Activated CD4-positive, alpha-beta T cell treated with anti-CD3 and anti-CD28 coated beads, Interleukin-2, amount 10 ng/mL, durations not matched to agents 7 days and 5 days (primary cell): ENCODE data around the gene GPR39. TPM values are rescaled to one million over a fixed set of nuclear protein-coding genes. Genes with fewer than 3 reads are reported as not detected.

Experiments
- CTCF ChIA-PET: fragments of 350-600 bp; sonication (Branson Sonifier 250); formaldehyde crosslinking; loops from one replicate; lab custom pipeline; 2021; ENCODE audit warnings: antibody characterized with exemption; lab: Charles Lee
- POLR2A ChIA-PET: fragments of 350-600 bp; sonication (Branson Sonifier 250); formaldehyde crosslinking; loops from one replicate; lab custom pipeline; 2021; ENCODE audit warnings: antibody characterized with exemption; lab: Charles Lee
- DNase-seq: peaks from one replicate; pipeline ENCODE4 v3.0.0-alpha.2; 2020
- H3K27ac Mint-ChIP-seq: one replicate; pipeline ENCODE4 v1.8.0; 2021; ENCODE audit warnings: mild to moderate bottlenecking, moderate library complexity, mixed read lengths
- H3K27me3 Mint-ChIP-seq: one replicate; pipeline ENCODE4 v1.8.0; 2021; ENCODE audit warnings: mixed read lengths
- H3K36me3 Mint-ChIP-seq: one replicate; pipeline ENCODE4 v1.8.0; 2021; ENCODE audit warnings: low read depth, mixed read lengths
- H3K4me1 Mint-ChIP-seq: one replicate; pipeline ENCODE4 v1.8.0; 2021; ENCODE audit warnings: mixed read lengths
- H3K4me3 Mint-ChIP-seq: one replicate; pipeline ENCODE4 v1.8.0; 2021; ENCODE audit warnings: mild to moderate bottlenecking, moderate library complexity, mixed read lengths
- H3K9me3 Mint-ChIP-seq: one replicate; pipeline ENCODE4 v1.8.0; 2021; ENCODE audit warnings: mixed read lengths
- total RNA-seq, 2 experiments: library from RNA; stranded (reverse); gene quantifications; one replicate each; pipeline ENCODE4 v1.2.3, GENCODE V29; 2021

Gene GPR39
- total RNA-seq, 2 experiments from 2014 or later = not detected

- DNase-seq = no peak
- Mint-ChIP-seq H3K4me1 (no peaks in the 10 kb centered on the region), H3K27ac (no peak overlapping the region), H3K4me3 (no peak overlapping the region), H3K27me3 (no peaks in the 10 kb centered on the region), H3K36me3 (no peaks in the 10 kb centered on the region), H3K9me3 (no peaks in the 10 kb centered on the region)
- ChIA-PET POLR2A (no interaction called here), CTCF (interaction anchor here (0.6 to 0.7 kb wide), 4 partner anchors 311 to 1478 kb away, joined by 3 to 4 read pairs (median 4); no protein-coding TSS in a partner anchor)
These were observed 181.2 kb downstream of the GPR39 start for GRCh38 chr2:132597831-132598230.

DNA sequence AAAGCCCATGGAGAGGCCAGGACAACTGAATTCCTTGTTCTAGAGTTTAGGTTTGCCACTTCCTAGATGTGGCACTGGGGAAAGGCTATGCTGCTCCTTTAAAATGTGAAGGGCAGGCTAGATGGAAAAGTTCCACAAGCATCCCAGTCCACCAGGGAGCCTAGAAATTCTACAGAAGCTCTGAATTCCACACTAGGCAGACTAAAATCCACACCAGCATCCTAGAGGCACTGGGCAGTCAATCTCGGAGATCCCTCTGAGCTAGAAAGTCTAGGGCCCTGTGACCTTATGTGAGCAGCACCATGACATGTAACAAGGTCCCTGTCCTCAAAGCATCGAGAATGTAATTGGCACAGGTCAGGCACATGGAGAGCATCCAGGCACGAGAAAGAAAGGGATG is 181.9 kb downstream of the GPR39 start:
- Mint-ChIP-seq H3K4me1 (no peaks in the 10 kb centered on the region), H3K9me3 (no peaks in the 10 kb centered on the region), H3K4me3 (no peak overlapping the region), H3K27me3 (no peaks in the 10 kb centered on the region), H3K27ac (no peak overlapping the region), H3K36me3 (no peaks in the 10 kb centered on the region)
- ChIA-PET CTCF (interaction anchor here (0.5 to 0.7 kb wide), 3 partner anchors 13 to 492 kb away, joined by 3 to 4 read pairs (median 3); no protein-coding TSS in a partner anchor), POLR2A (no interaction called here)
- DNase-seq = no peak

GRCh38 chr2:132599556-132599955 is 183.0 kb downstream of the GPR39 start:
- CTCF ChIA-PET = no interaction called here

GRCh38 chr2:132604561-132604960 is 188.0 kb downstream of the GPR39 start:
- Mint-ChIP-seq H3K27me3 (no peaks in the 10 kb centered on the region), H3K36me3 (no peaks in the 10 kb centered on the region), H3K4me3 (no peak overlapping the region), H3K27ac (no peak overlapping the region), H3K9me3 (no peaks in the 10 kb centered on the region), H3K4me1 (no peaks in the 10 kb centered on the region)
- no peak for DNase-seq
- ChIA-PET POLR2A (no interaction called here), CTCF (no interaction called here)

More at GRCh38 chr2:132599556-132599955, 183.0 kb downstream of the GPR39 start:
- Mint-ChIP-seq H3K4me1 (no peaks in the 10 kb centered on the region), H3K36me3 (no peaks in the 10 kb centered on the region), H3K9me3 (no peaks in the 10 kb centered on the region), H3K27ac (no peak overlapping the region), H3K27me3 (no peaks in the 10 kb centered on the region), H3K4me3 (no peak overlapping the region)
- POLR2A ChIA-PET = no interaction called here
- DNase-seq = no peak

- Mint-ChIP-seq H3K27me3 (no peaks in the 10 kb centered on the region), H3K27ac (no peak overlapping the region), H3K9me3 (no peaks in the 10 kb centered on the region), H3K4me1 (no peaks in the 10 kb centered on the region), H3K4me3 (no peak overlapping the region), H3K36me3 (no peaks in the 10 kb centered on the region)
- no peak for DNase-seq
- ChIA-PET POLR2A (no interaction called here), CTCF (no interaction called here)
These were observed 188.9 kb downstream of the GPR39 start for GRCh38 chr2:132605236-132606180.

DNA sequence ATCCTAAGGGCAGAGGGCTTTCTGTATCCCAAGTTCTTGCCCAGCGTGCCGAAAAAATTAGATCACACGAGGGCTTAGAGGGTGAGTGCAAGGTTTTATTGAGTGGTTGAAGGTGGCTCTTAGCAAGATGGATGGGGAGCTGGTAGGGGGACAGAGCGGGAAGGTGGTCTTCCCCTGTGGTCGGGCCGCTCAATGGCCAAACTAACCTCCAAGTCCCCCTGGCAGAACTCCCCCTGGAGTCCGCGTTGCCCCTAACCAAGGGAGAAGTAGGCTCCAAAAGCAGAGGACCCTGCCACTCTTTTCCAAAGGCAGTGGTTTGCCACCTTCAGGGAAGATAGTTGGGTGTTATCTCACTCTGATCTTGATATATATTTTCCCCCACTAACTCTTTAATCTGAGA is 190.0 kb downstream of the GPR39 start:
- ChIA-PET POLR2A (no interaction called here), CTCF (no interaction called here)
- Mint-ChIP-seq H3K4me1 (no peaks in the 10 kb centered on the region), H3K27me3 (no peaks in the 10 kb centered on the region), H3K36me3 (no peaks in the 10 kb centered on the region), H3K4me3 (no peak overlapping the region), H3K9me3 (no peaks in the 10 kb centered on the region), H3K27ac (no peak overlapping the region)
- no peak for DNase-seq

GRCh38 chr2:132607426-132608090 is 191.0 kb downstream of the GPR39 start:
- Mint-ChIP-seq H3K36me3 (no peaks in the 10 kb centered on the region), H3K9me3 (no peaks in the 10 kb centered on the region), H3K27ac (no peak overlapping the region), H3K4me3 (no peak overlapping the region), H3K4me1 (no peaks in the 10 kb centered on the region), H3K27me3 (no peaks in the 10 kb centered on the region)
- ChIA-PET CTCF (no interaction called here), POLR2A (no interaction called here)
- DNase-seq = no peak

DNA sequence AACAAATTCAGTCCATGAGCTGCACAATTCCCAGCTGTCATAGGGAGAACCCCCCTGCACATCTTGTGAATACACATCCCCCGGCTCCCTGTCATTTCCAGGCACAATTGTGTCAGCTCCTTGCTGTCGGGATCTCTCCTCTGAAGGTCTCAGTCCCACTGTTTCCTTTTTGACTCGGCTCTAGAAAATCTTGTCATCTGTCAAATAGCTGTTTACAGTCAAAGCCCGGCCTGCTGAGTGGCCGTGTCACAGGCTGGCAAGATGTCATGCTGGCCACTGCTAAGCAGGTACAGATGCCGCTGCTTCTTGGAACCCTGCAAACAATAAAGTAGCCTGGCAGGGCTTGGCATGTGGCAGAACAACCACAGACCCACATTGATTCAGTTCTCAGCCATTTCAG is 191.7 kb downstream of the GPR39 start:
- ChIA-PET CTCF (no interaction called here), POLR2A (no interaction called here)
- no peak overlapping the region for H3K27ac Mint-ChIP-seq
- H3K9me3 Mint-ChIP-seq = no peaks in the 10 kb centered on the region
- H3K4me3 Mint-ChIP-seq = no peak overlapping the region
- no peaks in the 10 kb centered on the region for H3K36me3 Mint-ChIP-seq
- no peak for DNase-seq
- H3K4me1 Mint-ChIP-seq = no peaks in the 10 kb centered on the region
- no peaks in the 10 kb centered on the region for H3K27me3 Mint-ChIP-seq

DNA sequence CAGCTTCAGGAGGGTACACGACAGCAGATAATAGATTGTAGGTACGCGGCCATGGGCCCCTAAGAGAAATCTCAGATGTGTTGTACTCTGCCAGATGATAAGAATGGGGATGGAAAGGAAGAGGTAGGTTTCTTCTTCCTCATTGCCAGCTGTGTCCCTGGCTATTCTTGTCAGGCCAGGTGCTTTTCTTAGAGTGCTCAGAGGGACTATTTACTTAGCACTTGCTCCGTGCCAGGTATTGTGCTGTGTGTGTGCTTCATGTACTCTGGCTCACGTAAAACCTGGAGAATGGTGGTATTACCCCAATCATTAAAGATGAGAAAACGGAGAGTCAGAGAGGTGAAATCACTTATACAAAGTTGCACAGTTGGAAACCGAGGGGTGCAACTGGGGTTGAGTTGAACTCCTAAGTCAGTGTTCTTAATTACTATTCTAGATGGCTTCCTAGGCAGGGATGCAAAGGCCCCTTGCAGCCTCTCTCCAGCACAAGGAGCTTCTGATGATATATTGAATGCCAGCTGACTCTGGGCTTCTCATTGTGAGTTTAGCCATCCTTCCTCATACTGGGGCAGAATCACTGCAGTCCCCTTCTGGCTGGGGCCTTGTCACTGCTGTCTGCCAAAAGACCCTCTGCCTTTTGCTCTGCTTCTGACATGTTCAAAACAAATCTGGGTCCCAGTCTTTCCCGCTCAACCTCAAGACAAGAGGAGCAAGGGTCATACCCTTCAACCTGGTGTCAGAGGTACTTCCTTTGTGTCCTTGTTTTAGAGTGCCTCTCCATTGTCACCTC is 192.7 kb downstream of the GPR39 start:
- Mint-ChIP-seq H3K4me3 (no peak overlapping the region), H3K27ac (no peak overlapping the region), H3K4me1 (no peaks in the 10 kb centered on the region), H3K9me3 (no peaks in the 10 kb centered on the region), H3K36me3 (no peaks in the 10 kb centered on the region), H3K27me3 (no peaks in the 10 kb centered on the region)
- DNase-seq = no peak
- CTCF ChIA-PET = no interaction called here
- POLR2A ChIA-PET = no interaction called here

DNA sequence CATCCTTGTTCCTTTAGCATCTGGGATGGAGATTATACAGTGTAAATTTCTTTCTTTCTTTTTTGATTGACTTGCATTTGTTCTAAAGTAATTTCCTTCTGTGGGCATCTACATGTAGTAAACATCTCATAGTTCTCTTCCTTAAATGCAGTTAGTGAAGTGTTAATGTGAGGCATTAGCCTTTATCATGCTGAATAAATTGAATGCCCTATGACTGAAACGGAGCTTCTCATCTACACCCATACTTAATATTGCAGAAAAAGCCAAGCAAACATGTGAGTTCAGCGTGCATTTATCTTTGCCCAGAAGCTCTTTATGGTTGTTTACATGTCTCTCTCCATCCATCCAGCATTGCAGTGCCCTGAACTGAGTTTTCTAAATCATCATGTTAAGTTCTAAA is 195.1 kb downstream of the GPR39 start:
- DNase-seq = no peak
- H3K36me3 Mint-ChIP-seq = no peaks in the 10 kb centered on the region
- no peak overlapping the region for H3K27ac Mint-ChIP-seq
- H3K4me1 Mint-ChIP-seq = no peaks in the 10 kb centered on the region
- no peaks in the 10 kb centered on the region for H3K9me3 Mint-ChIP-seq
- no peaks in the 10 kb centered on the region for H3K27me3 Mint-ChIP-seq
- H3K4me3 Mint-ChIP-seq = no peak overlapping the region
- ChIA-PET CTCF (no interaction called here), POLR2A (no interaction called here)

- ChIA-PET POLR2A (no interaction called here), CTCF (interaction anchor here (0.9 kb wide), 1 partner anchor 10 kb away, joined by 3 read pairs; no protein-coding TSS in a partner anchor)
- no peak for DNase-seq
- H3K27ac Mint-ChIP-seq = no peak overlapping the region
- H3K36me3 Mint-ChIP-seq = no peaks in the 10 kb centered on the region
- no peaks in the 10 kb centered on the region for H3K27me3 Mint-ChIP-seq
- no peaks in the 10 kb centered on the region for H3K4me1 Mint-ChIP-seq
- no peaks in the 10 kb centered on the region for H3K9me3 Mint-ChIP-seq
- no peak overlapping the region for H3K4me3 Mint-ChIP-seq
These were observed 198.9 kb downstream of the GPR39 start for GRCh38 chr2:132615329-132616085.

DNA sequence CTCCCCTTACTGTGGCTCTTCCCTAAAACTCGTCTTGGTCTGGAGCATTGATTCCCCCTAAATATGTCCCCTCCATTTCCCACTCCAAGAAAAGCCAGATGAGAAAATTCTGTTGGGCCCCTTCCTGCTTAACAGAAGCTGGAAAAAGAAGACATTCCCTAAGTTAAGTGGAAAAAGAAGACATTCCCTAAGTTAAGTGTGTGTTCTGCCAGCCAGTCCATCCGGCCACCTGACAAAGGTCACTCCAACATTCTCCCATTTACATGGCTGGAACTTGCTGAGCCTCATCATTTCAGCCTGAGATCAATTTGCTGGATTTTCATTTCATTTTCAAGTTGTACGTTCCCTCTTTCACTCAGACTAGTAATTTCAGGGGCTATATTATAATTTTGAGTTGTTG is 201.4 kb downstream of the GPR39 start:
- Mint-ChIP-seq H3K27ac (no peak overlapping the region), H3K36me3 (no peaks in the 10 kb centered on the region), H3K4me3 (no peak overlapping the region), H3K4me1 (no peaks in the 10 kb centered on the region), H3K27me3 (no peaks in the 10 kb centered on the region), H3K9me3 (no peaks in the 10 kb centered on the region)
- CTCF ChIA-PET = no interaction called here
- POLR2A ChIA-PET = no interaction called here
- DNase-seq = no peak
